GM23338 (cell line): Measurements from ENCODE around the gene LDLRAD3. TPM values are rescaled to one million over a fixed set of nuclear protein-coding genes. Genes with fewer than 3 reads are reported as not detected.

Experiments used
- ATAC-seq: fragments of 200-7000 bp; cut with Tn5 transposase; 3 replicates; pipeline ENCODE4 v1.9.1; 2020
- DNase-seq: peaks from one replicate; pipeline ENCODE4 v3.0.0-alpha.2; 2015; ENCODE audit warnings: low spot score
- H2AFZ ChIP-seq: fragments of 200-600 bp; sonication (generic); 2 replicates; pipeline ENCODE4 v1.8.0; 2016; ENCODE audit warnings: antibody characterized with exemption, mild to moderate bottlenecking, moderate library complexity
- H3F3A ChIP-seq: fragments of 200-600 bp; sonication (generic); replicated peaks from 2 replicates; pipeline ENCODE4 v1.8.0; 2017; ENCODE audit warnings: antibody characterized with exemption, mixed run types, low read depth
- H3K27ac ChIP-seq: fragments of 200-600 bp; sonication (generic); 2 replicates; pipeline ENCODE4 v1.6.1; 2016; ENCODE audit warnings: low read depth
- H3K27me3 ChIP-seq: fragments of 200-600 bp; sonication (generic); 2 replicates; pipeline ENCODE4 v1.8.0; 2016; ENCODE audit warnings: mild to moderate bottlenecking, mixed run types, moderate library complexity; ENCODE audit not compliant: insufficient read depth
- H3K36me3 ChIP-seq: fragments of 200-600 bp; sonication (generic); 2 replicates; pipeline ENCODE4 v1.8.0; 2016; ENCODE audit warnings: mild to moderate bottlenecking; ENCODE audit not compliant: insufficient read depth
- H3K4me1 ChIP-seq: fragments of 200-600 bp; sonication (generic); 2 replicates; pipeline ENCODE4 v1.8.0; 2016; ENCODE audit warnings: mild to moderate bottlenecking, moderate library complexity; ENCODE audit not compliant: insufficient read depth
- H3K4me2 ChIP-seq: fragments of 200-600 bp; sonication (generic); 2 replicates; pipeline ENCODE4 v1.7.1; 2017; ENCODE audit warnings: mixed run types
- H3K4me3 ChIP-seq: fragments of 200-600 bp; sonication (generic); 2 replicates; pipeline ENCODE4 v1.6.1; 2016; ENCODE audit warnings: mixed run types
- H3K79me2 ChIP-seq: fragments of 200-600 bp; sonication (generic); replicated peaks from 2 replicates; pipeline ENCODE4 v1.8.0; 2017; ENCODE audit warnings: mild to moderate bottlenecking; ENCODE audit not compliant: insufficient read depth
- H3K9me2 ChIP-seq: fragments of 200-600 bp; sonication (generic); 2 replicates; pipeline ENCODE4 v1.8.0; 2017; ENCODE audit not compliant: insufficient read depth
- H4K20me1 ChIP-seq: fragments of 200-600 bp; sonication (generic); replicated peaks from 2 replicates; pipeline ENCODE4 v1.8.0; 2017; ENCODE audit warnings: mild to moderate bottlenecking; ENCODE audit not compliant: insufficient read depth
- H3K27ac Mint-ChIP-seq: 2 replicates; pipeline ENCODE4 v1.8.0; 2020; ENCODE audit warnings: inconsistent platforms, mild to moderate bottlenecking, moderate library complexity, mixed read lengths
- H3K27me3 Mint-ChIP-seq: 3 replicates; pipeline ENCODE4 v1.8.0; 2022; ENCODE audit warnings: low read depth, mild to moderate bottlenecking, moderate library complexity, mixed read lengths, inconsistent platforms; ENCODE audit not compliant: insufficient read depth, poor library complexity
- H3K36me3 Mint-ChIP-seq: 3 replicates; pipeline ENCODE4 v1.8.0; 2021; ENCODE audit warnings: low read depth, mild to moderate bottlenecking, inconsistent platforms, moderate library complexity, mixed read lengths
- H3K4me1 Mint-ChIP-seq: 3 replicates; pipeline ENCODE4 v1.8.0; 2020; ENCODE audit warnings: mild to moderate bottlenecking, inconsistent platforms, mixed read lengths
- H3K4me3 Mint-ChIP-seq: 3 replicates; pipeline ENCODE4 v1.8.0; 2021; ENCODE audit warnings: moderate library complexity, mild to moderate bottlenecking, inconsistent platforms, mixed read lengths
- H3K9me3 Mint-ChIP-seq: 3 replicates; pipeline ENCODE4 v1.8.0; 2020; ENCODE audit warnings: moderate library complexity, mild to moderate bottlenecking, inconsistent platforms, mixed read lengths
- JUNB ChIP-seq: IDR thresholded peaks from one replicate; pipeline ENCODE4 v1.6.1; 2016; ENCODE audit warnings: antibody characterized with exemption; ENCODE audit not compliant: unreplicated experiment
- POLR2AphosphoS5 ChIP-seq: IDR thresholded peaks from 2 replicates; pipeline ENCODE4 v1.6.1; 2016; ENCODE audit warnings: antibody characterized with exemption, low read depth
- ZNF331 ChIP-seq: fragments of 250-450 bp; sonication (Bioruptor Pico); IDR thresholded peaks from 2 replicates; pipeline ENCODE4 v1.5.0; 2020; ENCODE audit warnings: low read depth, mild to moderate bottlenecking, moderate library complexity
- polyA plus RNA-seq: library from polyadenylated mRNA; unstranded; fragments of >200 nt; fragmentation: Nextera tagmentation; extraction: Ambion mirVana; gene quantifications from 2 replicates; pipeline ENCODE4 v1.2.1, GENCODE V29; 2016
- total RNA-seq: library from RNA; depleted of rRNA; stranded (reverse); fragments of >200 nt; shearing (Covaris generic); gene quantifications from 2 replicates; pipeline ENCODE4 v1.2.3, GENCODE V29; 2014
- TF ChIP-seq, protein P1 (sequence below): fragments of 250-450 bp; sonication (Bioruptor Pico); IDR thresholded peaks from 2 replicates; pipeline ENCODE4 v1.5.0; 2020; ENCODE audit warnings: mild to moderate bottlenecking, moderate library complexity
- TF ChIP-seq, protein P2 (sequence below): IDR thresholded peaks from one replicate; pipeline ENCODE4 v1.6.1; 2018; ENCODE audit warnings: antibody characterized with exemption; ENCODE audit not compliant: unreplicated experiment
- TF ChIP-seq, protein P3 (sequence below): IDR thresholded peaks from 2 replicates; pipeline ENCODE4 v1.6.1; 2016; ENCODE audit warnings: antibody characterized with exemption

The LDLRAD3 gene
- total and polyA plus RNA-seq, 2 experiments from 2014 or later, result 8.5 to 19.4 TPM

- TF ChIP-seq, protein P1, sequence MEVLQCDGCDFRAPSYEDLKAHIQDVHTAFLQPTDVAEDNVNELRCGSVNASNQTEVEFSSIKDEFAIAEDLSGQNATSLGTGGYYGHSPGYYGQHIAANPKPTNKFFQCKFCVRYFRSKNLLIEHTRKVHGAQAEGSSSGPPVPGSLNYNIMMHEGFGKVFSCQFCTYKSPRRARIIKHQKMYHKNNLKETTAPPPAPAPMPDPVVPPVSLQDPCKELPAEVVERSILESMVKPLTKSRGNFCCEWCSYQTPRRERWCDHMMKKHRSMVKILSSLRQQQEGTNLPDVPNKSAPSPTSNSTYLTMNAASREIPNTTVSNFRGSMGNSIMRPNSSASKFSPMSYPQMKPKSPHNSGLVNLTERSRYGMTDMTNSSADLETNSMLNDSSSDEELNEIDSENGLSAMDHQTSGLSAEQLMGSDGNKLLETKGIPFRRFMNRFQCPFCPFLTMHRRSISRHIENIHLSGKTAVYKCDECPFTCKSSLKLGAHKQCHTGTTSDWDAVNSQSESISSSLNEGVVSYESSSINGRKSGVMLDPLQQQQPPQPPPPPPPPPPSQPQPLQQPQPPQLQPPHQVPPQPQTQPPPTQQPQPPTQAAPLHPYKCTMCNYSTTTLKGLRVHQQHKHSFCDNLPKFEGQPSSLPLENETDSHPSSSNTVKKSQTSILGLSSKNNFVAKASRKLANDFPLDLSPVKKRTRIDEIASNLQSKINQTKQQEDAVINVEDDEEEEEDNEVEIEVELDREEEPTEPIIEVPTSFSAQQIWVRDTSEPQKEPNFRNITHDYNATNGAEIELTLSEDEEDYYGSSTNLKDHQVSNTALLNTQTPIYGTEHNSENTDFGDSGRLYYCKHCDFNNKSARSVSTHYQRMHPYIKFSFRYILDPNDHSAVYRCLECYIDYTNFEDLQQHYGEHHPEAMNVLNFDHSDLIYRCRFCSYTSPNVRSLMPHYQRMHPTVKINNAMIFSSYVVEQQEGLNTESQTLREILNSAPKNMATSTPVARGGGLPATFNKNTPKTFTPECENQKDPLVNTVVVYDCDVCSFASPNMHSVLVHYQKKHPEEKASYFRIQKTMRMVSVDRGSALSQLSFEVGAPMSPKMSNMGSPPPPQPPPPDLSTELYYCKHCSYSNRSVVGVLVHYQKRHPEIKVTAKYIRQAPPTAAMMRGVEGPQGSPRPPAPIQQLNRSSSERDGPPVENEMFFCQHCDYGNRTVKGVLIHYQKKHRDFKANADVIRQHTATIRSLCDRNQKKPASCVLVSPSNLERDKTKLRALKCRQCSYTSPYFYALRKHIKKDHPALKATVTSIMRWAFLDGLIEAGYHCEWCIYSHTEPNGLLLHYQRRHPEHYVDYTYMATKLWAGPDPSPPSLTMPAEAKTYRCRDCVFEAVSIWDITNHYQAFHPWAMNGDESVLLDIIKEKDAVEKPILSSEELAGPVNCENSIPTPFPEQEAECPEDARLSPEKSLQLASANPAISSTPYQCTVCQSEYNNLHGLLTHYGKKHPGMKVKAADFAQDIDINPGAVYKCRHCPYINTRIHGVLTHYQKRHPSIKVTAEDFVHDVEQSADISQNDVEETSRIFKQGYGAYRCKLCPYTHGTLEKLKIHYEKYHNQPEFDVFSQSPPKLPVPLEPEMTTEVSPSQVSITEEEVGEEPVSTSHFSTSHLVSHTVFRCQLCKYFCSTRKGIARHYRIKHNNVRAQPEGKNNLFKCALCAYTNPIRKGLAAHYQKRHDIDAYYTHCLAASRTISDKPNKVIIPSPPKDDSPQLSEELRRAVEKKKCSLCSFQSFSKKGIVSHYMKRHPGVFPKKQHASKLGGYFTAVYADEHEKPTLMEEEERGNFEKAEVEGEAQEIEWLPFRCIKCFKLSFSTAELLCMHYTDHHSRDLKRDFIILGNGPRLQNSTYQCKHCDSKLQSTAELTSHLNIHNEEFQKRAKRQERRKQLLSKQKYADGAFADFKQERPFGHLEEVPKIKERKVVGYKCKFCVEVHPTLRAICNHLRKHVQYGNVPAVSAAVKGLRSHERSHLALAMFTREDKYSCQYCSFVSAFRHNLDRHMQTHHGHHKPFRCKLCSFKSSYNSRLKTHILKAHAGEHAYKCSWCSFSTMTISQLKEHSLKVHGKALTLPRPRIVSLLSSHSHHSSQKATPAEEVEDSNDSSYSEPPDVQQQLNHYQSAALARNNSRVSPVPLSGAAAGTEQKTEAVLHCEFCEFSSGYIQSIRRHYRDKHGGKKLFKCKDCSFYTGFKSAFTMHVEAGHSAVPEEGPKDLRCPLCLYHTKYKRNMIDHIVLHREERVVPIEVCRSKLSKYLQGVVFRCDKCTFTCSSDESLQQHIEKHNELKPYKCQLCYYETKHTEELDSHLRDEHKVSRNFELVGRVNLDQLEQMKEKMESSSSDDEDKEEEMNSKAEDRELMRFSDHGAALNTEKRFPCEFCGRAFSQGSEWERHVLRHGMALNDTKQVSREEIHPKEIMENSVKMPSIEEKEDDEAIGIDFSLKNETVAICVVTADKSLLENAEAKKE (CRISPR knock-in tag), result no peak
- TF ChIP-seq JUNB (no peak), ZNF331 (no peak)
Measured at GRCh38 chr11:36229091-36229705, 285.3 kb downstream of the LDLRAD3 start (continued).

DNA sequence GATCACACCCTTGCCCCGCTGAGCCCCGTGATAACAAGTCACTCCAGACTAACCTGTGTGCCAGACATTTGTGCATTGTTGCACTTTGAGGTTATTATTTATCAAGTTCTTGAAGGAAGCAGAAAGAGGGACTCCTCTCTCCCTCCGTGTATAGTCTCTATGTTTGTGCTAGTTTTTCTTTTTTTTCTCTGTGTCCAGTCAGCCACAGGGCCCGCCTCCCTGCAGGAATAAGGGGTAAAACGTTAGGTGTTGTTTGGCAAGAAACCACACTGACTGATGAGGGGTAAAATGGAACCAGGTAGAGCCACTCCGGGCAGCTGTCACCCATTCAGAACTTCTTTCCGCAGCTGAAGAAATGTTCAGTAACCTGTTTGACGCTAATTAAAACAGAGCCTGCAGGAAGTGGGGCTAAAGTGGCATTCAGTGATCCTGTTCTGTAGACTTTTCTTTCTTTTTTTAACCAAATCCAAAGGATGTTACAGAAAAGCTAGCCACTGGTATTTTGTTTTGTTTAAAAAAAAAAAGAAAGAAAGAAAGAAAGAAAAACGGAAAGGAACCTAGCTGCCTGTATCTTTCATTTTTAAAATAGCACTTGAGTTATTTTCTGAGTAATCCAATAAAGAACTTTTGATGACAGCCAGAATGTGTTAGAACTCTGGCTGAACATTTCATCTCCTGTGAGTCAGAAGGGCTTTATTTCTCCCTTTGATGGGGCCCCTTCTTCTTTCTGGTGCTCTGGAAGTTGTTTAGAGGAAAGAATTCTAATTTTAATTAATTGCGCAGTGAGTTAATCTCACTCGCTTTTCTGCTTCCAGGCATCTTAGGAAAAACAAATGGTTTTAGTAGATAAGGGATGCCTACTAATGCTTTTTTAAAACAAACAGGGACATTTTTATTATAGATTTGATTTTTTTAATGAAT is 287.2 kb downstream of the LDLRAD3 start:
- DNase-seq (no peak), ATAC-seq (no peak)
- no peaks in the 10 kb centered on the region for H4K20me1 ChIP-seq
- H3K36me3 ChIP-seq, result no peaks in the 10 kb centered on the region
- H3F3A ChIP-seq, result no peaks in the 10 kb centered on the region
- no peak overlapping the region for H2AFZ ChIP-seq
- Mint-ChIP-seq H3K27ac (no peak overlapping the region), H3K9me3 (no peaks in the 10 kb centered on the region; the same call in 2 of the 3 replicates), H3K4me1 (no peaks in the 10 kb centered on the region), H3K36me3 (peaks cover 7% of the 10 kb centered on the region; the same call in 1 of the 3 replicates), H3K4me3 (no peak overlapping the region), H3K27me3 (peaks cover 2% of the 10 kb centered on the region)
- H3K4me1 ChIP-seq, result peaks cover 3% of the 10 kb centered on the region; the same call in 1 of the 2 replicates
- H3K4me3 ChIP-seq, result no peak overlapping the region
- no peak overlapping the region for H3K27ac ChIP-seq
- no peak overlapping the region for H3K4me2 ChIP-seq
- H3K27me3 ChIP-seq, result no peaks in the 10 kb centered on the region
- TF ChIP-seq, protein P2, sequence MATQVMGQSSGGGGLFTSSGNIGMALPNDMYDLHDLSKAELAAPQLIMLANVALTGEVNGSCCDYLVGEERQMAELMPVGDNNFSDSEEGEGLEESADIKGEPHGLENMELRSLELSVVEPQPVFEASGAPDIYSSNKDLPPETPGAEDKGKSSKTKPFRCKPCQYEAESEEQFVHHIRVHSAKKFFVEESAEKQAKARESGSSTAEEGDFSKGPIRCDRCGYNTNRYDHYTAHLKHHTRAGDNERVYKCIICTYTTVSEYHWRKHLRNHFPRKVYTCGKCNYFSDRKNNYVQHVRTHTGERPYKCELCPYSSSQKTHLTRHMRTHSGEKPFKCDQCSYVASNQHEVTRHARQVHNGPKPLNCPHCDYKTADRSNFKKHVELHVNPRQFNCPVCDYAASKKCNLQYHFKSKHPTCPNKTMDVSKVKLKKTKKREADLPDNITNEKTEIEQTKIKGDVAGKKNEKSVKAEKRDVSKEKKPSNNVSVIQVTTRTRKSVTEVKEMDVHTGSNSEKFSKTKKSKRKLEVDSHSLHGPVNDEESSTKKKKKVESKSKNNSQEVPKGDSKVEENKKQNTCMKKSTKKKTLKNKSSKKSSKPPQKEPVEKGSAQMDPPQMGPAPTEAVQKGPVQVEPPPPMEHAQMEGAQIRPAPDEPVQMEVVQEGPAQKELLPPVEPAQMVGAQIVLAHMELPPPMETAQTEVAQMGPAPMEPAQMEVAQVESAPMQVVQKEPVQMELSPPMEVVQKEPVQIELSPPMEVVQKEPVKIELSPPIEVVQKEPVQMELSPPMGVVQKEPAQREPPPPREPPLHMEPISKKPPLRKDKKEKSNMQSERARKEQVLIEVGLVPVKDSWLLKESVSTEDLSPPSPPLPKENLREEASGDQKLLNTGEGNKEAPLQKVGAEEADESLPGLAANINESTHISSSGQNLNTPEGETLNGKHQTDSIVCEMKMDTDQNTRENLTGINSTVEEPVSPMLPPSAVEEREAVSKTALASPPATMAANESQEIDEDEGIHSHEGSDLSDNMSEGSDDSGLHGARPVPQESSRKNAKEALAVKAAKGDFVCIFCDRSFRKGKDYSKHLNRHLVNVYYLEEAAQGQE, result no peak
- TF ChIP-seq, protein P3, sequence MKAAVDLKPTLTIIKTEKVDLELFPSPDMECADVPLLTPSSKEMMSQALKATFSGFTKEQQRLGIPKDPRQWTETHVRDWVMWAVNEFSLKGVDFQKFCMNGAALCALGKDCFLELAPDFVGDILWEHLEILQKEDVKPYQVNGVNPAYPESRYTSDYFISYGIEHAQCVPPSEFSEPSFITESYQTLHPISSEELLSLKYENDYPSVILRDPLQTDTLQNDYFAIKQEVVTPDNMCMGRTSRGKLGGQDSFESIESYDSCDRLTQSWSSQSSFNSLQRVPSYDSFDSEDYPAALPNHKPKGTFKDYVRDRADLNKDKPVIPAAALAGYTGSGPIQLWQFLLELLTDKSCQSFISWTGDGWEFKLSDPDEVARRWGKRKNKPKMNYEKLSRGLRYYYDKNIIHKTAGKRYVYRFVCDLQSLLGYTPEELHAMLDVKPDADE, result no peak
- no peak for TF ChIP-seq POLR2AphosphoS5
- H3K9me2 ChIP-seq, result peaks cover 9% of the 10 kb centered on the region; the same call in 1 of the 2 replicates
- H3K79me2 ChIP-seq, result no peaks in the 10 kb centered on the region
